ENCODE data around the gene CD247. TPM values are rescaled to one million over a fixed set of nuclear protein-coding genes. Genes with fewer than 3 reads are reported as not detected.
A peak's percentile ranks its signal among the peaks of the same experiment; 100 is the strongest.

Gene CD247
- total and polyA plus RNA-seq, 9 of the 15 experiments (the other 6 are each of a cell fraction or from before 2014, with no cell fraction given): 0.08 to 0.42 (median 0.28) TPM; not detected in 5

DNA sequence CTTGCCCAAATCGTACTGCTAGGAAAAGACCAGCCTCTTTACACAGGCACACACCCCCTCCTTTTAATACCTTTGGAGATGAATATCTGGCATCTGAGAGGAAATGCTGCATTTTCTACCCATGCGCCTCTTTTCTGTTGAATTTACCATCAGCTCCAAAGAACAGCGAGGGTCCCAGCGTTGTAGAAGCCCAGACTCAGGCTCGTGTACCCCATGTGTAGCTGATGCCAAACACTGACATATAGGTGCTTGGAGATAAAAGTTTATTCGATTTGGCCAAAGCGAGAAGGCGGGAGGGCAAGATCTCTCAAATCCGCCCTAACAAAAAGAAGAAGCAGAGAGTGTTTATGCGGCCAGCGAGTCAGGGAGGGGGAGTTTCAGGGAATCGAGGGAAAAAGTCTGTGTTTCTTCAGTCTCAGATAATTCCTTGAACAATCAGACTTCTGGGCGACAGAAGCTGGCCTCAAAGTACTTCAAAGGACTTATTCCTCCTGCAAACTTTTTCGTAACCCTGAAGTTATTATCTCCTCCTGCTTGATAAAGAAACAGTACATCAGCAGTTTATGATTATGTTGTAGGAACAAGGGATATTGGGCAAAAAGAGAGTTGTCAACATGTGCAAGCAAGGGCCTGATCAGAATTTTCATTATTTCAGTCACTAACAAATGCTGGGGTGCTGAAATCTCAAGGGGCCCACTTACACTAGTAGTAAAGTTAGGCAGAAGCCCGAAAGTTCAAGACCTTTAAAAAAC is 35.9 kb upstream of the CD247 start (continued):
- TF ChIP-seq NUFIP1 (IDR thresholded peaks at IDR 0.05; ENCODE audit: partially characterized antibody): no peak
- no peak for TF ChIP-seq TCFL5 (CRISPR knock-in tag; conservative IDR thresholded peaks at IDR 0.05)
- TF ChIP-seq, protein P1, sequence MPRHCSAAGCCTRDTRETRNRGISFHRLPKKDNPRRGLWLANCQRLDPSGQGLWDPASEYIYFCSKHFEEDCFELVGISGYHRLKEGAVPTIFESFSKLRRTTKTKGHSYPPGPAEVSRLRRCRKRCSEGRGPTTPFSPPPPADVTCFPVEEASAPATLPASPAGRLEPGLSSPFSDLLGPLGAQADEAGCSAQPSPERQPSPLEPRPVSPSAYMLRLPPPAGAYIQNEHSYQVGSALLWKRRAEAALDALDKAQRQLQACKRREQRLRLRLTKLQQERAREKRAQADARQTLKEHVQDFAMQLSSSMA (CRISPR knock-in tag; IDR thresholded peaks at IDR 0.05): no peak
- TF ChIP-seq, protein P2, sequence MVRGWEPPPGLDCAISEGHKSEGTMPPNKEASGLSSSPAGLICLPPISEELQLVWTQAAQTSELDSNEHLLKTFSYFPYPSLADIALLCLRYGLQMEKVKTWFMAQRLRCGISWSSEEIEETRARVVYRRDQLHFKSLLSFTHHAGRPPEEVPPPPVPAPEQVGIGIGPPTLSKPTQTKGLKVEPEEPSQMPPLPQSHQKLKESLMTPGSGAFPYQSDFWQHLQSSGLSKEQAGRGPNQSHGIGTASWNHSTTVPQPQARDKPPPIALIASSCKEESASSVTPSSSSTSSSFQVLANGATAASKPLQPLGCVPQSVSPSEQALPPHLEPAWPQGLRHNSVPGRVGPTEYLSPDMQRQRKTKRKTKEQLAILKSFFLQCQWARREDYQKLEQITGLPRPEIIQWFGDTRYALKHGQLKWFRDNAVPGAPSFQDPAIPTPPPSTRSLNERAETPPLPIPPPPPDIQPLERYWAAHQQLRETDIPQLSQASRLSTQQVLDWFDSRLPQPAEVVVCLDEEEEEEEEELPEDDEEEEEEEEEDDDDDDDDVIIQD (CRISPR knock-in tag; IDR thresholded peaks at IDR 0.05): no peak
- peak; percentile 67 for TF ChIP-seq DPF2 (IDR thresholded peaks at IDR 0.05)
- TF ChIP-seq ATF1 (CRISPR knock-in tag; IDR thresholded peaks at IDR 0.05): no peak
- TF ChIP-seq ATF1 (tag; IDR thresholded peaks at IDR 0.05): no peak
- TF ChIP-seq, protein P3, sequence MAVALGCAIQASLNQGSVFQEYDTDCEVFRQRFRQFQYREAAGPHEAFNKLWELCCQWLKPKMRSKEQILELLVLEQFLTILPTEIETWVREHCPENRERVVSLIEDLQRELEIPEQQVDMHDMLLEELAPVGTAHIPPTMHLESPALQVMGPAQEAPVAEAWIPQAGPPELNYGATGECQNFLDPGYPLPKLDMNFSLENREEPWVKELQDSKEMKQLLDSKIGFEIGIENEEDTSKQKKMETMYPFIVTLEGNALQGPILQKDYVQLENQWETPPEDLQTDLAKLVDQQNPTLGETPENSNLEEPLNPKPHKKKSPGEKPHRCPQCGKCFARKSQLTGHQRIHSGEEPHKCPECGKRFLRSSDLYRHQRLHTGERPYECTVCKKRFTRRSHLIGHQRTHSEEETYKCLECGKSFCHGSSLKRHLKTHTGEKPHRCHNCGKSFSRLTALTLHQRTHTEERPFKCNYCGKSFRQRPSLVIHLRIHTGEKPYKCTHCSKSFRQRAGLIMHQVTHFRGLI (CRISPR knock-in tag; IDR thresholded peaks at IDR 0.05): no peak
- TF ChIP-seq TRIM24 (IDR thresholded peaks at IDR 0.05): no peak
- TF ChIP-seq, protein P4, sequence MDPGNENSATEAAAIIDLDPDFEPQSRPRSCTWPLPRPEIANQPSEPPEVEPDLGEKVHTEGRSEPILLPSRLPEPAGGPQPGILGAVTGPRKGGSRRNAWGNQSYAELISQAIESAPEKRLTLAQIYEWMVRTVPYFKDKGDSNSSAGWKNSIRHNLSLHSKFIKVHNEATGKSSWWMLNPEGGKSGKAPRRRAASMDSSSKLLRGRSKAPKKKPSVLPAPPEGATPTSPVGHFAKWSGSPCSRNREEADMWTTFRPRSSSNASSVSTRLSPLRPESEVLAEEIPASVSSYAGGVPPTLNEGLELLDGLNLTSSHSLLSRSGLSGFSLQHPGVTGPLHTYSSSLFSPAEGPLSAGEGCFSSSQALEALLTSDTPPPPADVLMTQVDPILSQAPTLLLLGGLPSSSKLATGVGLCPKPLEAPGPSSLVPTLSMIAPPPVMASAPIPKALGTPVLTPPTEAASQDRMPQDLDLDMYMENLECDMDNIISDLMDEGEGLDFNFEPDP (CRISPR knock-in tag; IDR thresholded peaks at IDR 0.05): no peak
- TF ChIP-seq MCM3 (IDR thresholded peaks at IDR 0.05): no peak
- TF ChIP-seq CBFA2T2 (conservative IDR thresholded peaks at IDR 0.05): no peak
- peak; percentile 18; the same call in 1 of the 2 replicates for TF ChIP-seq MAFG (tag; conservative IDR thresholded peaks at IDR 0.05)
- no peak for TF ChIP-seq ZNF551 (CRISPR knock-in tag; IDR thresholded peaks at IDR 0.05)
- TF ChIP-seq, protein P5, sequence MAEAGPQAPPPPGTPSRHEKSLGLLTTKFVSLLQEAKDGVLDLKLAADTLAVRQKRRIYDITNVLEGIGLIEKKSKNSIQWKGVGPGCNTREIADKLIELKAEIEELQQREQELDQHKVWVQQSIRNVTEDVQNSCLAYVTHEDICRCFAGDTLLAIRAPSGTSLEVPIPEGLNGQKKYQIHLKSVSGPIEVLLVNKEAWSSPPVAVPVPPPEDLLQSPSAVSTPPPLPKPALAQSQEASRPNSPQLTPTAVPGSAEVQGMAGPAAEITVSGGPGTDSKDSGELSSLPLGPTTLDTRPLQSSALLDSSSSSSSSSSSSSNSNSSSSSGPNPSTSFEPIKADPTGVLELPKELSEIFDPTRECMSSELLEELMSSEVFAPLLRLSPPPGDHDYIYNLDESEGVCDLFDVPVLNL (CRISPR knock-in tag; IDR thresholded peaks at IDR 0.05; ENCODE audit: low read depth): no peak
- no peak for TF ChIP-seq TBL1XR1 (IDR thresholded peaks at IDR 0.05; ENCODE audit: low read length in 2 of 2)
- TF ChIP-seq ZC3H11A (IDR thresholded peaks at IDR 0.05; ENCODE audit: low read depth, low read length): no peak
- no peak for TF ChIP-seq DDX20 (tag; IDR thresholded peaks at IDR 0.05; ENCODE audit: low read depth)
- TF ChIP-seq, protein P6, sequence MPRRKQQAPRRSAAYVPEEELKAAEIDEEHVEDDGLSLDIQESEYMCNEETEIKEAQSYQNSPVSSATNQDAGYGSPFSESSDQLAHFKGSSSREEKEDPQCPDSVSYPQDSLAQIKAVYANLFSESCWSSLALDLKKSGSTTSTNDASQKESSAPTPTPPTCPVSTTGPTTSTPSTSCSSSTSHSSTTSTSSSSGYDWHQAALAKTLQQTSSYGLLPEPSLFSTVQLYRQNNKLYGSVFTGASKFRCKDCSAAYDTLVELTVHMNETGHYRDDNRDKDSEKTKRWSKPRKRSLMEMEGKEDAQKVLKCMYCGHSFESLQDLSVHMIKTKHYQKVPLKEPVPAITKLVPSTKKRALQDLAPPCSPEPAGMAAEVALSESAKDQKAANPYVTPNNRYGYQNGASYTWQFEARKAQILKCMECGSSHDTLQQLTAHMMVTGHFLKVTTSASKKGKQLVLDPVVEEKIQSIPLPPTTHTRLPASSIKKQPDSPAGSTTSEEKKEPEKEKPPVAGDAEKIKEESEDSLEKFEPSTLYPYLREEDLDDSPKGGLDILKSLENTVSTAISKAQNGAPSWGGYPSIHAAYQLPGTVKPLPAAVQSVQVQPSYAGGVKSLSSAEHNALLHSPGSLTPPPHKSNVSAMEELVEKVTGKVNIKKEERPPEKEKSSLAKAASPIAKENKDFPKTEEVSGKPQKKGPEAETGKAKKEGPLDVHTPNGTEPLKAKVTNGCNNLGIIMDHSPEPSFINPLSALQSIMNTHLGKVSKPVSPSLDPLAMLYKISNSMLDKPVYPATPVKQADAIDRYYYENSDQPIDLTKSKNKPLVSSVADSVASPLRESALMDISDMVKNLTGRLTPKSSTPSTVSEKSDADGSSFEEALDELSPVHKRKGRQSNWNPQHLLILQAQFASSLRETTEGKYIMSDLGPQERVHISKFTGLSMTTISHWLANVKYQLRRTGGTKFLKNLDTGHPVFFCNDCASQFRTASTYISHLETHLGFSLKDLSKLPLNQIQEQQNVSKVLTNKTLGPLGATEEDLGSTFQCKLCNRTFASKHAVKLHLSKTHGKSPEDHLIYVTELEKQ (CRISPR knock-in tag; IDR thresholded peaks at IDR 0.05): no peak
- TF ChIP-seq SRSF1 (IDR thresholded peaks at IDR 0.05; ENCODE audit: low read depth, low read length): no peak
